Activated CD8-positive, alpha-beta memory T cell treated with anti-CD3 and anti-CD28 coated beads, Interleukin-2, amount 50 U/mL, for 4 hours (primary cell): ENCODE measurements around the gene PPDPF.
"Not testable (repeated sequence)": the region's sequence is repeated elsewhere in the genome, so short reads cannot be mapped to it uniquely, and the experiment has no call there.

Experiments used
- DNase-seq: peaks from one replicate; pipeline ENCODE4 v3.0.0-alpha.2; 2020

PPDPF gene, protein sequence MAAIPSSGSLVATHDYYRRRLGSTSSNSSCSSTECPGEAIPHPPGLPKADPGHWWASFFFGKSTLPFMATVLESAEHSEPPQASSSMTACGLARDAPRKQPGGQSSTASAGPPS

DNA sequence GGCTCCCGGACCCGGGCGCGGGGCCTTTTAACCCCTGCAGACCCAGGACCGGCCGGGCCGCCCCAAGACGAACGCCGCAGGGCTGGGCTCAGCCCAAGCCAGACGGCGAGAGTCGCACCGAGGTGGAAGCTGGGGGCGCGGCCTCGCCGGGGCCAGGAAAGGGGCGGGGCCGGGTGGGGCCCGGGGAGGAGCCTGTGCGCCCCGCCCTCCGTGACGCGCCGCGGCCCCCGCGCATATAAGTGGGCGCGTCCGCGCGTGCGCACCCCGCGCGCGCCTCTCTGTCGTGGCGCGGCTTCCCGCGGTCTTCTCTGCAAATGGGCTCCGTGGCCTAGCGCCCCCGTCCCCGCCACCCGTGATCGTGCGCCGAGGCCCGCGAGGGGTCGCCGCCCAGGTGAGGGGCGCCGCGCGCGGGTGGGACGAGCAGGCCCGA, at the start of gene PPDPF:
PPDPF (plus strand) TSS at position 262 of the 430 bp plus-strand sequence. CDS start 544 bp downstream, outside the sequence.
- DNase-seq, result peak; percentile 82

DNA sequence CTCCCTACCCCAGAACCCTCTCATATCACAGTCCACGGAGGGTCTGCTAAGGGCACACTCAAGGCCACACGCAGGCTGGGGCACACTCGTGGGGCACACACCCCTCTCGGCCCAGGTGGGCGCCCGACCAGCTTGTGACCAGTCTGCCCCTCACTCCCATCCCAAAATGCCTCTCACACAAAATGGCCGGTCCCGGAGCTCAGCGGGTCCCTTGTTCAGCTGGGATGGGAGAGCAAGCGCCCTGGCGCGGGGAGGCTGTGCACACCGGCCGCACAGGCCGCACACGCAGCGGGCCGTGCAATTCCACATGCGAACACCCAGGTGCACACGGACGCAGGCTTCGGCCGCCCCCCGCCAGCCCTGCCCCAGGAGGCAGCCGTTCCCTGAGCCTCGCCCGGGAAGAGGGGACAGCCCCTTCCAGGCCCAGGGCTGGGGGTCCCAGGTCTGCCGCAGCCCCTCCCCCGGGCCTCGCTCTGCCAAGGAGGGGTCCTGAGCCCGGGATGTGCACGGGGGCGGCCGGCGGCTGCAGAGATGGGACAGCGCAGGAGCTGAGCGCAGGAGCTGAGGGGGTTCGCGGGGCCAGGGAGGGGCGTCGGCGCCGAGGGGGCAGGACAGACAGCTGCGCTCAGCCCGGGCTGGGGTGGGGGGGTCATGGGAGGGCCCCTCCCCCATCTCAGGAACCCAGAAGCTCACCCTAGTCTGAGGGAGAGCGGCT, 49.4 kb upstream of the PPDPF start:
- DNase-seq, result no peak

DNA sequence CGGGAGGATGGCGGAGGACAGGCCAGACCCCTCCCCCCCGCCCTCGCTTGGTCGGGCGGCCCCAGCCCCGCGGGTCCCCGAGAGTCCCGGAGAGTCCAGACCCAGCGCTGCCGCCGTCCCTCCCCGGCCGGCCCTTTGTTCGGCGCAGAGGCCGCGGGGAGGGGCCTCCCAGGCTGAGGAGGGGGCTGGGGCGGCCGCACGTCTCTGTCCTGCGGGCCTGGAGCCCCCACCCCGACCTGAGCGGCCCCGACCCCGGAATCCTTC, 48.9 kb upstream of the PPDPF start:
- no peak for DNase-seq

DNA sequence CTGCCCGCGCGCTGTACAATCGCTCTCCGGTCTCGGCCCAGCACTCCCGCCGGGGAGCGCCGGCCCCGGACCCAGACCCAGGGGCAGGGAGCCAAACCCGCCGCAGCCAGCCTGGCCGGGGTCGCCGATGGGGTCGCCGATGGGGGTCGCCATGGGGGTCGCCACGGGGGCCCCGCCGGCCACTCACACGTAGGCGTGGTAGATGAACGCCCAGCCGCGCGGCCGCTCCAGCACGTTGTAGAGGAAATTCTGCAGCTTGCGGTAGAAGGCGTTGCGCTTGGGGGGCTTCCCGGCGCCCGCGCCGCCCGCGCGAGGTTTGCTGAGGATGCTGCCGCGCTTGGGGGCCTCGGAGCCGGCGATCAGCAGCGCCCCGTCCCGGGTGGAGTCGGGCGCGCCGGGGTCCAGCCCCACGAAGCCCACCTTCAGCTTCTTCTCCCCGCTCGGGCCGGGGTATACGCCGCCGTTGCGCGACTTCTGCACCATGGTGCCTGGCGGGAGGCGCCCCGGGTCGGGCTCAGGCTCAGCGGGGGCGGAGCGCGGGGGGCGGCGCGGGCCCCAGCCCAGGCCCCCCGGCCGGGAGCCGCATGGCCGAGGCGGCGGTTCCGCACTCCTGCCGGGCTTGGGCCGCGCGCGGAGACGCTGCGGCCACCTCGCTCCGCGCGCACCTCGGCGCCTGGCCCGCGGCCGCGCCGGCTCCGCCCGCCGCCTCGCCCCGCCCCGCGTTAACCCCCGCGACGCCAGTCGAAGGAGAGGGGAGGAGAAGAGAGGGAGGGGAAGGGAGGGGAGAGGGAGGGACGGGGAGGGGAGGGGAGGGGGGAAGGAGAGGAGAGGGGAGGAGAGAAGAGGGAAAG, 48.4 kb upstream of the PPDPF start, which contains the start of gene KCNQ2:
KCNQ2 (minus strand) TSS at position 675 of the 851 bp plus-strand sequence; CDS start at position 483, 192 bp downstream.
- DNase-seq, result no peak

DNA sequence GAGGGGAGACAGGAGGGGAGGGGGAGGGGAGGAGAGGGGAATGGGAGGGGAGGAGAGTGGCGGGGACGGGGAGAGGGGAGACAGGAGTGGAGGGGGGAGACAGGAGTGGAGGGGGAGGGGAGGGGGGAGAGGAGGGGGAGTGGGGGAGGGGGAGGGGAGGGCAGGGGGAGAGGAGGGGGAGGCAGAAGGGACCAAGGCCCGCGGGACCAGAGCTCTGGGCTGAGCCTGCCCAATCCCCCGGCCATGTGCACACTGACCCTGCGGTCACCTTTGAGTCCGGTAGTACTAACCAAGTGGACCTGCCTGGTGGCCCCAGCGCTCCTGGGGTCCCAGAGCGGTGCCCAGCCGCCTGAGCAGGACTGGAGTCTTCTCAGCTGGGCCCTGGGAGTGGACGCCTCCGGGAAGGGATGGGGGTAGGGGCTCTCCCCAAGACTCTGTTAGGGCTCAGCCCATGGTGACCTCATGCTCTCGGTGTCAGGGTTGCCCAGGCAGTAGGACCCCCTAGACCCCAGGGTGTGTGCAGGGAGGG, 47.6 kb upstream of the PPDPF start:
- DNase-seq, result no peak

DNA sequence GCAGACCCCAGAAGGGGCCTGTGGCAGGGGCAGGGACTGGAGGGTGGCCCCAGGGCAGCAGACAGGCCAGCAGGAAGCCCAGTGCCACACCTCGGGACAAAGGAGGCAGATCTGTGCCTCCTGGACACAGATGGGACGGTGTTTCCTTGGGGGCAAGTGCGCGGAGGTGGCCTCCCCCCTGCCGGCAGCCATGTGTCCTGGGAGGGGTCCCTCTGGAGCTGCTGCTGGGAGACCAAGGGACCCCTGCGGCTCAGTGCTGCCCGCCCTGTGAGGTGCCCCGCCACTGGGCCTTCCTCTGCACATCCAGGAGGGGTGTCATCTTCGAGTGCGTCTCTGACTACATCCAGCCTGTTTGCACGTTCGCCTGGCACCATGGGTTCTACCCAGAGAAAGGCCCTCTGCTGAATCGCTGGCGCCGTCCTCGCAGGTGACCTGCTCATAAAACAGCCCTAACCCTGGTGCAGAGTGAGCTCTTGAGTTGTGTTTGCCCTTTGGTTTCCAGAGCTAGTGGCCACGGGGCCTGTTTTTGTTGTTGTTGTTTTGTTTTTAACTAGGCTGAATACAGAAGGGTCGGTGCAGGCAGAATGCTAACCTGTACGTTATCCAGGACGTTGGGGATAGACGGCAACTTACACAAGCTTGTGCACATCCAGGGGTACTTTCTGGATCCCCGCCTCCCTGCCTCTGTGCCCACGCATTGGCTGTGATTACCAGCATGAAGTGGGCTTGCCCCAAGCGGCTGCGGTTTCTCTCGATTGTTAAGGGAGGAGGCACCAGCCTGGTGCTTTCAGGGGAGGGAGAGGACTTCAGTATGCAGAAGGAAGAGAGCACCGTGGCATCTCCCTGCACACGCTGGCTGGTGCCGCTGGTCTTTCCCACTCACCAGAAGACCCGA, 46.8 kb upstream of the PPDPF start:
- DNase-seq, result no peak

DNA sequence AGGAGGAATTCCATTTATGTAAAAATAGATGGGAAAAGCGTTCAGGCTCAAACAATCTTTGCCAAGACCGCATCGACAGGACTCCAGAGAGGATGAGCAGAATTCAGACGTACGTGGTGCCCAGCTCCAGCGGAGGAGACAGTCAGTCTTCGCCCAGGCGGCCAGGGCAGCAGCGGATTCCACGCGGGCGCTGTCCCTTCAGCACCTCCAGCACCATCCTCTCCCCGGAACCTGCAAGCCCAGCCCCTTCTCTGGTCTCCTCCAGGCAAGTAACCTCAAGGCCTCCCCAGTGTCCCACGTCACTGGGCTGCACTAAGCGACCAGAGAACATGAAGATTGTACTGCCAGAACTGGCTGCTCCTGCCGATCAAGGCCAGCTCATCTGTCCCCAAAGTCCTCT, 45.4 kb upstream of the PPDPF start:
- DNase-seq, result no peak

DNA sequence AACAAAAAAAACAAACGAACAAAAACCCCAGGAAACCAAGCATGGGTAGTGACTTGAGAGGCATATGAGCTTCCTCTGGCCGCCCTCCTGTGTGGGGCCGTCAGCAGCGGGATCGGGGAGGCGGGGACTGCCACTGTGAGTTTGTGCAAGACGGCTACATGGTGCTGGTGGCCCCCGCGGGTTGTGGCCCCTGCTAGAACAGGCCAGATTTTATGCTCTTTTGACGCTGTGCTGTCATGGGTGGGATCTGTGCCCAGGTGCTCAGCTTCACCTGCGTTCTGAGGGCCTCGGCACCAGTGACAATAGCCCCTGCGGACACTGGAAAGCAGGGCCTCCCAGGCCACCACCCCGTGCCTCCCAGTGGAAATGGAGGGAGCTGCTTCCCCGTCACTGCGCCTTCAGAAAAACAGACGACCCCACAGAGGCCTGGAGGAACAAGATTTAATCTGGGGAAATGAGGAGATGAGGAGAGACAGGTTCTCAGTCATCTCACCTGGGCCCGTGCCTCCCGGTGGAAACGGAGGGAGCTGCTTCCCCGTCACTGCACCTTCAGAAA, 43.4 kb upstream of the PPDPF start:
- no peak for DNase-seq

DNA sequence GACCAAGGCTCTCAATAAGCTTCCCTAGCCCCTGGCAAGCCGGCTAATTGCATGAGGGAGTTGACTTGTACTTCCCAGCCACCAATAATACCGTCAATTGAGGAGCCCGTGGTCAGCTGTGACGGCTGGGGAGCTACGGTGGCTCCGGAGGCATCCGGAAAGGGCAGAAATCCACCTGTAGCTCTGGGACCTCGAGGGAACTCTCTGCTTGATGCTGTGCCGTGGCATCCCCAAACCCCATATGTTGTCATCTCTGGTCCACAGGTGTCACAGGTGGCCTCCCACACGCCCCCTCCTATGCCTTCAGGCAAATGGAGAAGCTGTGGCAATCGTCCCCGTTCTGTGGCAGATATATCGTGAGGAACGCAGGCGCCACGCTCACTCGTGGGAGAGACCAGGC, 42.6 kb upstream of the PPDPF start:
- no peak for DNase-seq

DNA sequence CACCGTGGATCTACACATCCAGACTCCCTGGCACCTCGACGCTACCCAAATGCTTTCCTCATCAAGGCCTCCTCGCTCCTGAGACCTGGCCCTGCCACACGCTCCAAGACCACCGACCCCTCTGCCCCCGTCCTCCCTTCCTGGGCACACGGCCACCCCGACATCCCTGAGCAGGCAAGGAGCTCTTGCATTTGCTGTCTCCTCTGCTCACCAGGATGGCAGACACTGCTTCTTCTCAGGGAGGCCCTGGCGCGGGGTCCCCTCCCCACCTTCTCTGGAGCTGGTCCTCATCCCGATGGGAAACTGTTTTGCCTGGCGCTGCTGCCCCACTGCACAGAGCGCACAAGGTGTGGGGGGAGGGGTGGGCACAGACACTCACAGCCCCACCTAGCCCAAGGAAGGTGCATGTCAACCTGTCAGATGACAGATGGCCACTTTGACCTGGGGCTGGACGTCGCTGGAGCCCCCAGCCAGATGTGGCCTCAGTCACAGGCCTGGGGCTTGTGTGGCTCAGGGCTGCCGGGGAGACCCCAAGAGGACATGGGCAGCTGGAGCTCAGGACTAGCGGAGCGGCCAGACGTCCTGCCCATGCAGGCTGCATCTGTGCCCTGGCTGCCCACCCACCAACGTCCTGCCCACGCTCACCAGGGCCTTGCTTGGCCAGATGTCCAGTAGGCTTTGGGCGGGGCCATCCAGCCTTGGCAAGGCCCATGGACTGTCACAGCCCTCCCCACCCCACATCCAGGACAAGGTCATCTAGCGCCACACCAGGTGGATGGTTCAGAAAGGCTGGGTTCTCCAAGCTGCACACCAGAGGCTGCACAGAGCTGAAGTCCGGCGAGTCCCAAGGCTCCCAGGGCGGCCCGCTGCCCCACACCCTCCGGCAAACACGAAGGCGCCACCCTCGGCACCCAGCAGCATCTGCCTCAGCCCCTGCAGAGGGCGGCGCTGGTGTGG, 41.9 kb upstream of the PPDPF start:
- DNase-seq, result no peak

DNA sequence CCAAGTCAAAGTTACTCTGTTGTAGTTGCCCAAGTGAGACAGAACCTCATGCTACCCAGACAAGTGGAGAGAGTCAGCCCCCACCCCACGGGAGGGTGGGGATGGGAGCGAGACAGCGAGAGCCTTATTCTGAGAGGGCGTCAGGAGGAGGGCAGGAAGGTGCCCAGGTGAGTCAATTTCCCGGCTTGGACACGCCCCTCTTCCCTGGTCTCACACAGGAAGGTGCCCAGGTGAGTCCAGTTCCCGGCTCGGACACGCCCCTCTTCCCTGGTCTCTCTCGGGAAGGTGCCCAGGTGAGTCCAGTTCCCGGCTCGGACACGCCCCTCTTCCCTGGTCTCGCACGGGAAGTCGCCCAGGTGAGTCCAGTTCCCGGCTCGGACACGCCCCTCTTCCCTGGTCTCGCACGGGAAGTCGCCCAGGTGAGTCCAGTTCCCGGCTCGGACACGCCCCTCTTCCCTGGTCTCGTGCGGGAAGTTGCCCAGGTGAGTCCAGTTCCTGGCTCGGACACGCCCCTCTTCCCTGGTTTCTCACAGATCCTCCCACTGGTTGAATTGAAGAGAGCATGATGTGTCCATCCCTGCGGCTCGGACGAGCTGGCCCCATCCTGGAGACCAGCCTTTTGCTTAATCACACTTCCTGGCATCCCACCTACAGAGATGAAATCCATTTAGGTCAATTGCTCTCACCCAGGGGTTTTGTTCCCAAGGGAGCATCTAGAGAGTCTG, 40.7 kb upstream of the PPDPF start:
- not testable (repeated sequence) for DNase-seq

DNA sequence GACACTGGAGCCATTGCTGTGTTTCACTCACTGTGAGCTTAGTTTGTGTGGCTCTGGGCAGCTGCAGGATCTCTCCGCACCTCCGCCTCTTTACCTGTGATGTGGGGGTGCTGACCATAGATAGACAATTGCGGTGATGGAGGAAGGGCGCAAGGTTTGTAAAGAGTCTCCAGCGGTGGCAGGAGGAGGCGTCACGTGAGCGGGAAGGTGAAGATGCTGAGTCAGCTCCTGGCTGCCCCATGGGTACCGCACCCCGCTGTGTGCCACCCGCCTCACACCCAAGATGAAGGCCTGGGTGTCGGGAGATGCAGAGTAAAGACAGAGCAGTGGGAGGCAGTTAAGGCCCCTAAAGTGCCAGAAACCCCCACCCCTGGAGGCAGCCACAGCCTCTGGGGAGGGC, 39.1 kb upstream of the PPDPF start:
- DNase-seq, result no peak

DNA sequence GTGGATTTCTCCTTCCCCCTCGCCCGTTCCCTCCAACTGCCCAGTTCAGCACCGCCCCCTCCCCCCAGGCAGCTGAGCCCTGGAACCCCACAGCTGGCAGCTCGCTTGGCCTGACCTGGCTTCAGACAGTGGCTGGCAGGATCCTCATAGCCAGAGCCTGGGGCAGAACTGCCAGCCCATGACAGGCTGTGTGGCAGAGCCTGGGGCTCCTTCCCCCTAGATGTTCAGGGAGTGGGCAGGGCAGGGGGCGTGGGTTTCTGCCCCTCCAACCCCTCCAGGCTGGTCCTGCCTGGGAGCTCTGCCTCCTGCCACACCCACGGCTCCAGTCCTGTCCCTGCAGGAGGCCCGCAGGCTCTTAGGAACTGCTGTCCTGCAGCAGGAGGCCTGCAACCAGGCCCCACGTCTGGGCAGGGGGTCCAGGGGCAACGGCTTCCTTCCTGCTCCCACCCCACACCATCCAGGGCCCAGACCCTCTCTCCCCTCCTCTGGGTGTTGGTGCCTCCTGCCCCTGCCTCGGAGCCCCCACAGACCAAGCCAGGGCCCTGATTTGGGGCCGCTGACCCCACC, 38.5 kb upstream of the PPDPF start:
- DNase-seq, result no peak

DNA sequence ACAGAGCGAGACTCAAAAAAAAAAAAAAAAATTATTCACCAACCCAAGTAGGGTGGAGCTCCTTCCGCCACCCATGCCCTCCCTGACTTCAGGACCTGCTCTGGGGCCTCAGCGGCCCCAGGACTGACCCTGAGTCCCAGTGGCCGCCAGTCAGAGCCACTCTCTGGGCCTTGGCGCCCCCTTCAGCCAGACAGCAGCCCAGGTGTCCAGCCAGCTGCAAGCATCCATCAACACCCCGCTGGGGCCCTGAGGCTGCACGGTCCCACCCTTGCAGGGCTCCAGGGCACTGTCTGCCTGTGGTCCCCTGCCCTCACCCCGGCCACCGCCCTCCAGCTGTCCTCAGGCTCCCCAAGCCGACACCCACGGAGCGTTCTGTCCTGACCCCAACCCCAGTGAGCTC, 36.7 kb upstream of the PPDPF start:
- DNase-seq, result no peak

DNA sequence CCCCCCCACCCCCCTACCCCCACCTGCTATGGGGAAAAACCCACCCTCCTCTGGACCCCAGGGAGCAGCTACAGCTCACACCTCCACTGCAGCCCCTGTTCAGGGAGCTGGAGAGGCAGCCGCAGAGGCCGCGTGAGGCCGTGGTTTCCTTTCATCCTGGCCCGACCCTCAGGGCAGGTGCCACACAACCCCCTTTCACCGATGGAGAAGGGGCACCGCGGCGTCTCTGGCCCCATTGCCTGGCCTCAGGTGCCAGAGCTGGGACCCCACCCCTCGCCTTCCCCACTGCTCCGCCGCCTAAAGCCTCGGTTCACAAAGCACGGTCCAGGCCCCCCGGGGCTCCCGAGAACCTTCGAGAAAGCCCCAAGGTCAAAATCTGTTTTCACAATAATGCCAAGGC, 36.3 kb upstream of the PPDPF start:
- DNase-seq, result no peak

DNA sequence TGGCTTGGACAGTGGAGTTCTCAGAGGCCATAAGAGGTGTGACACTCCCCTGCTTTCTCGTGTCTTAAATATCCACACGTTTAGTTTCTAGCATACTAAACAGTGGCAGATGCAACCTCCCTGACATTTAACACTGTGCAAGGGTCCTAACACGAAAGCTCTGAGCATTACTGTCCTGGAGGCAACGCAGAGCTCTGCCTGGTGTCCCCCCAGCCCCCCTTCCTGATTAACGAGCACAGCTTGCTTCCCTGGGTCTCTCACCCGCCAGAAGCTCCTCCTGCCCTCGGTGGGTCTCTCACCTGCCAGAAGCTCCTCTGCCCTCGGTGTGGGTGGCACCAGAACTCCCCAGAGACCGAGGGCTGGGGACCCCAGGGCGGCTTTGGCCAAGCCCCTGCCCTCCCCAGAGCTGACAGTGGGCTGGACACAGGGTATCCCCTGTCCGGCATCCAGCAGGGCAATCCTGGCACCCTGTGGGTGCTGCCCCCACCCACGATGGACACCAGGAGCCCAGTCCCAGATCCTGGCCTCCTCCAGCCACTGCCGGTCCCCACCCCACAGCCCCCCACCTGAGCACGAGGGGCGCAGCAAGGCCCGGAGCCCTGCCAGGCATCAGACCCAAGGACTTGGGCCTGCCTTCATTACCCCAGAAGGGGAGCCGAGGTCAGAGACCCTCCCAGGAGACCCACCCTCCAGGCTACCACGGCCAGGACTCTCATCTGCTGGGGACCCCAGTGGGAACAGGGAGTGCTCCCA, 35.7 kb upstream of the PPDPF start:
- DNase-seq, result no peak

DNA sequence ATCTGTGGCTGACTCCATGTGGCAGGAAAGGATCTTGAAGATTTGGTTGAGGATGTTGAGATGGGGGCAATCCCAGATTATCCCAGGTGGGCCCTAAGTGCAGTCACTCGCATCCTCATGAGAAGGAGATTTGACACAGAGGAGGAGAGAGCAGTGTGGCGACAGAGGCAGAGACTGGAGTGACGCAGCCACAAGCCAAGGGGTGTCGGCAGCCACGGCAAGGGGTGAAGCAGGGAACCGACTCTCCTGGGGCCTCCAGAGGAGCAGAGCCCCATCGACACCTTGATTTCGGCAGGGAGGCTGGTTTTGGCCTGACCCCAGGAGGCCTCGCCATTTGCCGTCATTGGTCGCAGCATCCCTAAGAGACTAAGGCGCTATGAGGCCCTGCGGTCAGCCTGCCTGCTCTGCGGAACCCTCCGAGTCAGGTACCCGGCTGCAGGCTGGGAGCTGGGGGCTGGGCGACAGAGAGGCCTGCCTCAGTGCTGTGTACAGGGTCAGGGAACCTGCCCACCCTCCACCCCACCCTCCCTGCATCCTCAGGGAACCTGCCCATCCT, 34.2 kb upstream of the PPDPF start:
- no peak for DNase-seq

DNA sequence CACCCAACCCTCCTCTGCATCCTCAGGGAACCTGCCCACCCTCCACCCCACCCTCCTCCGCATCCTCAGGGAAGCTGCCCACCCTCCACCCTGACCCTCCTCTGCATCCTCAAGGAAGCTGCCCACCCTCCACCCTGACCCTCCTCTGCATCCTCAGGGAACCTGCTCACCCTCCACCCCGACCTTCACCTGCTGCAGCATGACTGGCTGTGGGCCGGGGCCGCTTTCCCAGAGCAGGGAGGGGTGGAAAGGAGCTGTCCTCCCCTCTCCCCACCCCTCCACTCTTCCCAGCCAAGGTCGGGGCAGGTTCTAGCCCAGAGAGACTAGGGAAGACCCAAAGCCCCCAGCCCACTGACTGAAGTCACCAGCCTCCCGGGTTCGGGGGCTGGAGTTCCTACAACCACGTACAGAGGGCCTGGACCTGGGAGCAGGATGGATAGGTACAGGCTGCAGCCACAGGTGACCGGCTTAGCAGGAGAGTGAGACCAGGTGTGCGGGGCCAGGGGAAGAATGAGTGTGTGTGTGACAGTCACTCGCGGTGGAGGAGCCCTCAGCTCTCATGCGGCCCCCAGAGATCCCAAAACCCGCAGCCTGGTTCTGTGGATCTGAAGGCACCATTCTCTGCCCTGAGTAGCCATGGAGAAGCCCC, 33.3 kb upstream of the PPDPF start:
- no peak for DNase-seq
